ENCODE measurements around the gene IL10RB.

The IL10RB gene

GRCh38 chr21:33267250-33267649, 1.1 kb downstream of the IL10RB start:
- no peak for DNase-seq (ENCODE audit: low read depth)

GRCh38 chr21:33268393-33268736, 2.2 kb downstream of the IL10RB start:
- DNase-seq (ENCODE audit: low read depth), result no peak

GRCh38 chr21:33268737-33269441, 2.7 kb downstream of the IL10RB start:
- DNase-seq (ENCODE audit: low read depth), result no peak

DNA sequence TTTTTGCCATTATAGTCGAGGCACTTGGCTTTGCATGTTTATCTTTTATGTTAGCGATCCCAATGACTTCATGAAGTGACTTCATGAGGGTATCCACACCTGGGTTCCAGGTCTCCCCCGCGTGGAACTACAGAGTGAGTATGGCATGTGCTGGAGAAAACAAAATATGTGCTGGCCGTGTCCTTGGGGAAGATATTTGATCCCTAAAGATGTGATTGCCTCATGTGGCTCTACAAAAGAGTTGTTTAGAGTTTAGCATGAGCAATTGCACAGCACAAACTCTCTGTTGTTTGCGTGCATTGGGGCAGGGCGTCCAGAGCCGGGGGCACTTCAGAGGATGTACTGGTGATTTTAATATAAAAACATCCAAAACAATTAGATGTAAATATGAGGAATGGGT, 4.8 kb downstream of the IL10RB start:
- no peak for DNase-seq (ENCODE audit: low read depth)

GRCh38 chr21:33273044-33273443, 6.9 kb downstream of the IL10RB start:
- DNase-seq (ENCODE audit: low read depth), result no peak

GRCh38 chr21:33278721-33279120, 12.6 kb downstream of the IL10RB start:
- DNase-seq (ENCODE audit: low read depth), result peak; percentile 39

GRCh38 chr21:33279330-33279820, 13.2 kb downstream of the IL10RB start:
- no peak for DNase-seq (ENCODE audit: low read depth)

DNA sequence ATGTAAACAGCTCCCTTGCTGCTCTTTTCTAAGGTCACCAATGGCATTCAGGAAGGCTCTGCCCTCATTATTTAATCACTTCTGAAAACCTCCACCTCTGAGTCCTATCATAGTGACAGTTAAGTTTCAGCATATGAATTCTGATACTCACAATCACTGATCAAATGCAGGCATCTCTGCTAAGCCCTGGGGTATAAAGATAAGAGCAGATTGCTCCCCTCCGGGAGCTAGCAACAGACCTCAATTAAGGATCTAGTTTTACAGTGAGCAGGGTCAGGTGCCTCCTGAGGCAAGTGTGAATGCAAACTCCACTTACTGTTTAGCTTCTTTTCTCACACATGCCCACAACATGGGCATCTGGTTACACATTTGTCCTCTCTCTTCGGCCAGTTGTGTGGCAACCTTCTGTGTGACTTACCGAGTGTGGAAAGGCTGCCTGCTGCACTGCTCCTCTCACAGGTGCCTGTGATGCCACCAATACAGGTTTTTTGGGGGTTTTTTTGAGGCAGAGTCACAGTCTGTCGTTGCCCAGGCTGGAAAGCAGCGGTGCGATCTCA, 15.0 kb downstream of the IL10RB start:
- no peak for DNase-seq (ENCODE audit: low read depth)

DNA sequence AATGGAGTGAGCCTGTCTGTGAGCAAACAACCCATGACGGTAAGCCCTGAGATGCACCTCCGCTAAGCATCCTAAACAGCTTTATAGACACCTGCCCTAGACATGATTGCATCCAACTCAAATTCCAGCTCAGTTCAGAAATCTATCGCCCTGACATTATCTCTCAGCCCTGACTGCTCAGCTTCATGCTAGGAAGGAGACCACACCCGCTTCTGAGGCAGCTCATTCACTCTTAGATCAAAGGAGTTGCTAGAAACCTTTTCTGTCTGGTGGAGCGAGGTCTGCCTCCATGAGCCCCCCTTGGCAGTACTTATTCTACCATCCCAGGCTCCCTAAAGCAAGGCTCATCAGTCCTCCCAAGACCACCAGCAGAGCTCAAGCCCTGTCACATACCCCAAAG, 17.0 kb downstream of the IL10RB start:
- no peak for DNase-seq (ENCODE audit: low read depth)

DNA sequence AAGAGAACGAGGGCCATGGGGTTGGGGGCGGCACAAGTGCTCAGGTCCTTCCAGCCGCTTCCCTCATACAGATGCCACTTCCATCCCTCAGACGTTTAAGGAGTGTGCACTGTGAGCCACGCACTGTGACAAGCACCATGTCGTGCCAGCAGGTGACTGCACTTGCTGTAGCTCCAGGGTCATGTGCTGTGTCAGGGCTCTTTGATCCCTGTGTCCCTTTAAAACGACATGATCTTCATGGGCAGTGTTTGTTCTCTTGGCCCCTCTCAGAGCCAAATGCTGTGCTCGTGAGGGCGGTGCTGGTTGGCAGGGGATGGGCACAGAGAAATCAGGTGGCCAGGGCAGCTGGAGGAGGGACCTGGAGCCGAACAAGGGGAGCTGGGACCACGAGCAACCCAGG, 19.9 kb downstream of the IL10RB start:
- DNase-seq (ENCODE audit: low read depth), result no peak

- peak; percentile 12 for DNase-seq (ENCODE audit: low read depth)
These were observed 20.7 kb downstream of the IL10RB start for GRCh38 chr21:33286600-33287456.

- DNase-seq (ENCODE audit: low read depth), result no peak
These were observed 23.1 kb downstream of the IL10RB start for GRCh38 chr21:33289199-33289819.

GRCh38 chr21:33290441-33290840, 24.3 kb downstream of the IL10RB start:
- DNase-seq (ENCODE audit: low read depth), result no peak

- DNase-seq (ENCODE audit: low read depth), result no peak
These were observed 25.5 kb downstream of the IL10RB start for GRCh38 chr21:33291686-33292085.

- no peak for DNase-seq (ENCODE audit: low read depth)
These were observed 26.6 kb downstream of the IL10RB start for GRCh38 chr21:33292724-33293123.

- DNase-seq (ENCODE audit: low read depth), result no peak
These were observed 27.0 kb downstream of the IL10RB start for GRCh38 chr21:33293136-33293535.

GRCh38 chr21:33293811-33294216, 27.6 kb downstream of the IL10RB start:
- DNase-seq (ENCODE audit: low read depth), result no peak

- no peak for DNase-seq (ENCODE audit: low read depth)
These were observed 30.0 kb downstream of the IL10RB start for GRCh38 chr21:33296156-33296555.

DNA sequence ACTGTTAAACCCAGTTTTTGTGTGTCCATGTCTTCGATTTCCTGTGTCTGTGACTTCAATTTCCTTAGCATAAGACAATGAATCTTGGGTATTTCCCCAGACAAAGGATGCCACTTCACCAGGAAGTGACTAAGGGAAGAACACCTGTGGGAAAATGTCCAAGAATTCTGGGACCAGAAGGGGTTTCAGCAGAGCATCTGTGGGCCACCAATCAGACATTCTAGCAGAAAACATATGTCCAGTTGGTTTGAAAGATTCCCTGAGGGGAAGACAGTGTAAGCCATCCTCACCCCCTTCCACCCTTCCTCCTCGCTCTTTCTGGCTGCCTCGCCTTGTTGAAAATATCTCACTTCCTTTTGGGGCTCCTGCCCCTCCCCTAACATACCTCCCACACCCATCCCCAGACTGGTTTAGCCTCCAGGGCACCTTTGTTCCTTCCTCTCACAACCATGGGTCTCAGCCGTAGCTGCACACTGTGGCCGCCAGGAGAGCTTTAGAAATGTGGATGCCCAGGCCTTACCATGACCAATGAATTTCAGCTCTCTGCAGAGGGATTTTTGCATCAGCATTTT, 33.1 kb downstream of the IL10RB start:
- no peak for DNase-seq (ENCODE audit: low read depth)

DNA sequence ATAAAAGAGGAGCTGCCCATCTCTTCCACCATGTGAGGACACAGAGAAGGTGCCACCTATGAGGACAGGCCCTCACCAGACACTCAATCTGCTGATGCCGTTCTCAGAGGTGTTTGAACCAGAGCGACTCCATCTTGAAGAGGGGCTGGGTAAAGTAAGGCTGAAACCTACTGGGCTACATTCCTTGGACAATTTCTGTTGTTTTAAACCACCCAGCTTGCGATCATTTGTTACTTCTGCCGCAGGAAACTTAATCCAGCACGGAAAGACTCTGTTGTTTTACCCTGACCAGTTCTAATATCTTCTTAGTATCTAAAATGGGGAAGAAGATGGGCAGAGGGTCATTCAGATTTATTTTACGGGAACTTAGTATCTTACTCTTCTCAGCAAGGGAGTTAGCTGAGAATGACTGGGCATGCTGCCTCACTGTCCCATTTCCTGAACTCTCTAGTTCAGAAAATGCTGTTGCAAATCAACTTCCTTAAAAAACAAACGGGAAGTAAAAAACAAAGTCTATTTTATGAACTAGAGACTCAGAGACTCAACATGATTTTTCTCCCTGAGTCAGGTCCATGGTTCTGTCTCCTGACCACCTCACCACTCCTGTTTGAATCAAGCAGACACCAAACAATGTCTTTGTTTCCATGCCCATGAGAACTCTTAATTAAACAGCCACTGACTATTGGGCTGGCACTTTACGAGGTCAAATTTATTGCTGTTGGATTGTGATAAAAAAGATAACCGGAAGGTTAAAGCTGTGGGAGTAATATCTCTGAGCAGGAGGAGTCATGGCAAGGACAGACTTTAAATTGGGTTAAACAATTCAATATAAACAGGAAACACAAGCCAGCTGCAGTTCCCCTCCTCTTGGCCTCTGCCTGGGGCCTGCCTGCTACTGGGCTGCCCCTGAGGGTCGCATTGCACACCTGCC, 34.8 kb downstream of the IL10RB start:
- DNase-seq (ENCODE audit: low read depth), result no peak

DNA sequence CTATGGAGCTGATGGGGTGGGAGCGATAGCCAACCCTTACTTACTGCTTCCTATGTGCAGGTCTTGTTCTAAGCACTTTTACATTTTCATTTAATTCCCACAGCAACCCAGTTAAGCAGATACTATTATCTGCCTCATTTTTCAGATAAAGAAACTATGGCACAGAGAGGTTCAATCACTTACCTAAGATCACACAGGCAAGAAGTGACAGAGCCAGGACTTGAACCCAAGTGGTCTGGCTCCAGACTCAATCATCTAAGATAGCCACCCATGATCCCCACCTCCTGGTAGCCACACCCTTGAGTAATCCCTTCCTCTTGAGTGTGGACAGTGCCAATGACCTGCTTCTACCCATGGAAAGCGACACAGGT, 35.5 kb downstream of the IL10RB start:
- DNase-seq (ENCODE audit: low read depth), result no peak

Measured in fibroblast of gingiva (primary cell).